Lung microvascular endothelial cell (primary cell): ENCODE measurements around the gene SLC25A19. TPM values are rescaled to one million over a fixed set of nuclear protein-coding genes. Genes with fewer than 3 reads are reported as not detected.

Experiments used
- DNase-seq, 2 donors: peaks; one replicate each; pipeline versions ENCODE4 v3.0.0 to v3.0.0-alpha.2; 2010; ENCODE audit warnings: low read depth in 2 of 2
- total RNA-seq: library from RNA; depleted of rRNA; stranded (reverse); fragments of >200 nt; gene quantifications from 2 replicates; pipeline ENCODE4 v1.2.1, GENCODE V29; 2014

The SLC25A19 gene
- 3.9 and 6.5 TPM in 2 replicates for total RNA-seq

DNA sequence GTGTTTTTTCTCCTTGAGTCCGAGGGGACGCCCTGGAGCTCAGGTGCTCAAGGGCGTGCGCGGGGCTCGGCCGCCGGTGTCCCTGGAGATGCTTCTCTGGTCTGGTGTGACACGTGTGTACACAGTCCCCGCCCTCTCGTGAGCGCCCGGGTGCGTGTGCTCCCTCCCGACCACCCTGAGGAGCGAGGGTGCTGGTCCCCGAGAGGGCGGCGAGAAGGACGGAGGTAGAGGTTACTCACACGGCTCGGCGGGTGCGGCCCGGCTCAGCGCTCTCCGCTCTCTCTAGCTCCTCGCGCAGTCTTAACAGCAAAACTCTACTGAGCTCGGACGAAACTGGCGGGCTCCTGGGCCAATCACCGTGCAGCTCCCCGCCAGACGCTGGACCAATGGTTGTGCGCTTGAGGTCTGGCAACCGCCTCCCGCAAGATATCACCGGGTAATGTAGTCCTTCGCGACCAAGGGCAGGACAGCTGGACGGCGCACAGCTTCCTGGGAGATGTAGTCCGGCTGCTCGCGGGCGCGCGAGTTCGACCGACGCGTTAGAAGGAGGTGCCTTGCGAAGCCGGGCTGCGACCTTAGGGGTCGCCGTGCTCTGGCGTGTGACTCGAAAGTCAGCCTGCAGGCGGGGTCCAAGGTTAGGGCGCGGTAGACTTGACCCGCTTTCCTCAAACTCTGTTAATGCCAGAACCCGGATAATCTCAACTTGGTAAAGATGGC, at the start of gene SLC25A19:
Gene SLC25A19, minus strand, starts transcription at position 319 of the 717 bp plus-strand sequence. CDS start 2,669 bp downstream, outside the sequence.
- DNase-seq: peak; percentile 99

DNA sequence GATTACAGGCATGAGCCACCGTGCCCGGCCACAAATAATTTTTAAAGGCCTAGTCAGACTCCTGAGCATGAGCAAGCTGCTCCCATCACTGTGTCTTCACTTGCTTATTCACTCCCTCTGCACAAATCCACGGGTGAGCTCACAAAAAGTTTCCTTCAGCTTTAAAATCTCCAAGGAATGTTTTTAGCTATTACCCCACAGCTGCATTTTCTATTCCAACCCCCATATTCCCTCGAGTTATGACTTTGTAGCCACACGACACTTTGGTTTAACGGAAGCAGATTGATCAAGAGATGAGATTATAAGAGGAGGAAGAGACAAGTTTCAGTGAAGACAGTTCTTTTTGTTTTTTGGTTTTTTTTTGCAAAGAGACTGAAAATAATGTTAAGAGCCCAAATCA, 49.1 kb upstream of the SLC25A19 start:
- no peak for DNase-seq

DNA sequence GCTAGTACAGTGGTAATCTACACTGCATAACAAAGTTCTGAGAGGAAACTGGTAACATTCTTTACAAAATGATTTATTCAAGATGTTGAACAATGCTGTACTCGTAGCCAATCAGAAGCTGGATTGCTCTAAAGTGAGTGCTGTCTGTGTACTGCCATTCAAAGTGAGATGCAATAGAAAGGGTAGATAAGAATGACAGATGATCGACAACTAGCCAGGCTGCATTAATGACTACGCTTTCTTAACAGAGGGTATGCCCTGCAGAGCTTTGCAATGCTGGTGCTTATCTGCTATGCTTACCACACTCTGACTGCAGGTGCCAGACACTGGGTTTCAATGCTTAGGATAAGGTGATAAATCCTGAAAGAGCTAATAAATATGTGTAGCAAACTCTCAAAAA, 46.1 kb upstream of the SLC25A19 start:
- no peak for DNase-seq

DNA sequence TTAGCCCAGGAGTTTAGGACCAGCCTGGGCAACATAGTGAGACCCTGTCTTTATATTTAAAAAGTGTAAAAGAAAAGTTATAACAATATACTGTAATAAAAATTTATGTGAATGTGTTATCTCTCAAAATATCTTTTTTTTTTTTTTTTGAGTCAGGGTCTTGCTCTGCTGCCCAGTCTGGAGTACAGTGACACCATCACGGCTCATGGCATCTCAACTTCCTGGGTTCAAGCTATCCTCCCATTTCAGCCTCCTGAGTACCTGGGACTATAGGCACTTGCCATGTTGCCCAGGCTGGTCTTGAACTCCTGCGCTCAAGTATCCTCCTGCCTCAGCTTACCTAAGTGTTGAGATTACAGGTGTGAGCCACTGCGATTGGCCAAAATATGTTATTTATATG, 45.5 kb upstream of the SLC25A19 start:
- DNase-seq: no peak

DNA sequence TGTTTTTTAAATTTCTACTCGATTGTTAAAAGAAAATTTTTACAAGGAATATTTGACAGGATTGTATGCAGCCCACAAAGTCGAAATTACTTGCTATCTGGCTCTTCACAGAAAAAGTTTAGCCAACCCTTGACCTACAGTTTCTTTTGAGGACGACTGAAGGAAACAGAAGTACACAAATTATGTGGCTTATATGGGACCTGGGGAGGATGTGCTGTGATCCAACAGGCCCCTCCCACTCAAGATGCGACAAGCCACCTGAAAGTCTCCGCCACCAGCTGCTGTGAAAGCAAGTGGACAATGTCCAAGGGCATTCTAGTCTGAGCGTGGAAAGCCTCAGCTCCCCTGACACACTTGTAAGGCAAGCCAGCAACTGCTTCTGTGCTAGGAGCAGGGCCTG, 42.4 kb upstream of the SLC25A19 start:
- DNase-seq: no peak

DNA sequence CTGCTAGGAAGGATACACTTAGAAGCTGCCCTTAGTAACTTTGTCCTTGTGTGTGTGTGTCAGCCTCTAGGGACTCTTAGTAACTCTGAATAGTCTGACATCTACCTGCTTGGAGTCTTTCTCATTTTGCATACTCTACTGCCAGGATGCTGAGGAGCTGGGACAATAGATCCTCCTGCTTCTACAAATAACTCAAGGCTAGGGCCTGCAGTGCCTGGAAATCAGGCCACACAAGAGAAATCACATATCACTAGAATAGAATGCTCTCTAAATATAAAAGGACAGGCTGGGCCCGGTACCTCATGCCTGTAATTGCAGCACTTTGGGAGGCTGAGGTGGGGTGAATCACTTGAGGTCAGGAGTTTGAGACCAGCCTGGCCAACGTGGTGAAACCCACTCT, 38.5 kb upstream of the SLC25A19 start:
- no peak for DNase-seq

DNA sequence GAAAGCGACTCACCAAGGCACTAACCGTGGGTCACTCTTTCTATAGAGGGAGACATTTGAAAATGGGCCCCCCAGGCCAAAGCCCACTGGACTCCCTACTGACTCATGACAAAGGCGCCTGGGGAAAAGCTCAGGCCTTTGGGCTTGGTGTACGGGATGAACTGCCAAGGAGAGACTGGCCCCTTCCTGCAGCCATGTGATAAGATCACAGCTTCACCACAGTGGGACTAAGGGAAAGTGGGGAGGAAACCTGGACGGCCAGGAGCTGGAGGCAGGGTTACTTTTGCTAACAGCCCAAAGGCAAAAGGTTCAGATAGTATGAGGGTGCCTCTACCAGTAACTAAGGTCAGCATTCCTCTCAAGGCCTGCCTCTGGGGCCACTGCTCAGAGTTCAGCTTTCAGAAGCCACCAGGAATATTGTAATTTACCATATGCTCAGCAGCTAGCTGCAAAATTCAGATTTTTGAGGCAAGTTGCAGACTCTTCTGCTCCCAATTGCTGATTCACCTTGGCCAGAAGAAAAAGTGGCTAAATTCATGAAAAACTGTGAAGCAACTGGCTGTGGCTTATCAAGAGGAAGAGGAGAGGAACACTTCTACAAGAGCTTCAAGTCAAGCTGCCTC, 37.1 kb upstream of the SLC25A19 start:
- DNase-seq: peak in 1 of 2 donors; percentile 68

DNA sequence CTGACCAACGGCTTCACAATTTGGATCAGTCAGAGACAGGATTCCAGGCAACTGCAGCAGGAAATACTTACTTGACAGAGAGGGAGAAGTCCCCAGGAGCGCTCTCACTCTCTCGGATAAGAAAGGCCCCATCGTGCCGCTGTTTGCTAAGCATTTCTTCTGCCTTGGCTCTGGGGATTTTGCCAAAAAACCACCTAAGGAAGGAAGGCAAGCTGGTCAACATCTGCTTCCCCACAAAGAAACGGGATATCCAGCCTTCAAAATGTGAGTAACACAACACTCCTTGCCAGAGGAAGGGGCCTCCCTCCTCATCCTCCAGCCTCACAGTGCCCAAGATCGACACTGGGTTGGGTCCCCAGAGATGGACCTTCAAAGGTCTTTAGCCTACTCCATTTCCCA, 36.6 kb upstream of the SLC25A19 start:
- peak; percentile 32 to 91 for DNase-seq

DNA sequence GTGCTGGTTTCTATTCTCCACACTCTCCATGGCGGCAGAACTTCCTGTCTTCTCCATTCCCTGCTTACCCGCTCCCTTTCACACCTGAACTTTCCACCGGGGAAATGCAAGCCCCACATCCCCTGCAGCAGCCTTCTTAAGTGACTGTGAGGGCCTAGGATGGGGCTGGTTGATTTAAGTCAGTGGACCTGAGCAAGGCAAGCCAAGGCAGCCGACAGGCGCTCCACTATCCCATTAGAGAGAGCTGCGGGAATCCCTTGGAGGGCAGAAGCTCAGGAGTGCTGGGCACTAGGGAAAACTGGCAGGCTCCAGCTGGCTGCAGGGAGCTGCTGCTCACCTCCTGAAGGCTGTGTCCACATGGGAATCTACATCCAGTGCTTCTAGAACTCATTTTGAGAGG, 36.1 kb upstream of the SLC25A19 start:
- peak in 1 of 2 donors; percentile 15 for DNase-seq

DNA sequence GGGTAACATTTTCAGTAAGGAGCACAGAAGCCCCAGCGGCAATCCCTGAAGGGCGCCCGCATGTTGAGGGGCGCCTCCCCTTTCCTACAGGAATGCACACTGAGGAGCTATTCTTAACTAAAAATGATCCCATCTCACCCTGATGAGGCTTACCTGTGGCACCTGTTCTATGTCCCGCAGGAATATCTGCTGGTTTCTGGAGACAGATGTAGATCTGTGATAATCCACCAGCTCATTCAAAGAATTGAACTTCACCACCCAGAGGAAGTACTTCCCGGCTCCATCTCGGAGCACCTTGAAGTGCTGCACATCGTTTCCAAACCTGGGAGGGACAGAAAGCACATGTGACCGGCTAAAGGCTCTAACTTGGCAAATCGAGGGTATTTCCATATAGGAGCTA, 32.3 kb upstream of the SLC25A19 start:
- DNase-seq: no peak

DNA sequence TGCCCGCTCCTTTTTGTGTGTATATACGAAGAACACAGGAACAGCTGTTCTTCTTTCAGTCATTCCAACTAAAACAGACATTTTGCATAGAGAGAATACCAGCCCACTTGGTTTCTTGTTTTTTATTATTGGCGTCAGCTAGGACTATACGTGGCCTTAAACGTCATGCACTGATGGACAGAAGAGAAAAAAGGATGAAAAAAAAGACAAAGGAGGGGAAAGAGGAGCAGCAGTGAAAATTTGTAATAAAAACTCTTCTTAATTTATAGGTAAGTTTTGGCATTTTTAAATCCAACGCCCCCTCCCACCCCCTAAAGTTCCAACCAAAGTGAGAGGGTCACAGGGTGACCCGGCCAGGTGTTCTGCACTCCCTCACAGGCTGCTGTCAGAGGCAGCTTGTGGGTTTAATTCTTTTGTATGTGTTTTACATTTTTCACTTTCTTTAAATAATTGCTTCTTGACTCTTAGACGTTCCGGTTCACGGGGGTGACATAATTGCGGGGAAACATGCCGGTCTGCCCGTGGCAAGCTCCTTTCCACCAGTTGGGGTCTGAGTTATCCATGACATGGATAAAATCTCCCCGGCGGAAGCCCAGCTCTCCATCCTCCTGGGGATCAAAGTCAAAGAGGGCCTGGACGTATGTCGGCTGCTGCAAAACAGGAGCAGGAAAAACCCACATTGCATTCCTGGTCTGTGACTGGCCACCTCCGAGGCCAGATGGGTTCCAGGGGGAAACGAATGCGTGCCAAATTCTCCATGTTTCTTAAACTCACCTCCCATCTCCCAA, 30.9 kb upstream of the SLC25A19 start:
- DNase-seq: no peak

DNA sequence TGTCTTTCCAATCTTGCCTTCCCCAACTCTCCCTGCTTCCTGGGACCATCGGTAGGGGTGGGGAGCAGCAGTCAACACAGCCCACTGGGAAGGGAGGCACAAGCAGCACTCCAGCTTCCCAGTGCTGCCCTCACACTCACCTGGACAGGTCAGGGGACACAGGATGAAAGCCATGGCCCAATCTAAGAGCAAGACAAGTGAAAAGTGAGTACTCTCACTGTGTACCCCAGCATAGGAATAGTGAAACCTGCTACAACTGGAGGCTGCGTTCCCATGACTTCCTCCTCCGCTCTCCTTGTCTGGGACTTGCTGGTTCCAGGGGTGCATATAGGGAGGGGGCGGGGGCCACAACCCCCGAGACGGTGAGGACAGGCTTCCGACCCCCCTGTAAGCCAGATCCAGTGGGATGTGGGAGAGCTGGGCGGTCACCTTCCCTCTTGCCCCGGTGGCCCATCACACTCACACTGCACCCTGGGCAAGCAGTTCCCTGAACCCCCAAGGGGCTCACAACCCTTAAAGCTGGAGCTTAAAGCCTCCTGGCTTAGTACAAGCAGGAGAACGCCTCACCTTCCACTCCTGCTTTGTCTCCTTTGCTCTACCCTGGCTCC, 29.5 kb upstream of the SLC25A19 start:
- DNase-seq: no peak

DNA sequence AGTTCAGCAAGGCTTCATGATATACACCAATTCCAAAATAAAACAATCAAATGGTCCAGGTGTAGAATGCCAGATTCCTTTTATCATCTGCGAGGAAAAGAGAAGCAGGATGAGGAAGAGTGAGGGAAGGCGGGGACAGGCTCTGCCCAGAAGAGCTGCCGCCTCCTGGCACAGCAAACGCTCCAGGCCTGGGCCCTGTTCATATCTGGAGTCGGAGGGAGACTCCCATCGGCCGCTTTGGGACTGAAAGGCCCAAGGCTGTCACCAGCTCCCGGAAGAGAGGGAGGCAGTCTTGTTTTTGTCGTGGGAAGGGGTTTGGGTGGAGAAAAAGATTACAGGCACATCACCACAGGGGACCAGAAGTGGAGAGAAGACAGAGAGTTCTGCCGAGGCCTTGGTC, 29.0 kb upstream of the SLC25A19 start:
- no peak for DNase-seq

DNA sequence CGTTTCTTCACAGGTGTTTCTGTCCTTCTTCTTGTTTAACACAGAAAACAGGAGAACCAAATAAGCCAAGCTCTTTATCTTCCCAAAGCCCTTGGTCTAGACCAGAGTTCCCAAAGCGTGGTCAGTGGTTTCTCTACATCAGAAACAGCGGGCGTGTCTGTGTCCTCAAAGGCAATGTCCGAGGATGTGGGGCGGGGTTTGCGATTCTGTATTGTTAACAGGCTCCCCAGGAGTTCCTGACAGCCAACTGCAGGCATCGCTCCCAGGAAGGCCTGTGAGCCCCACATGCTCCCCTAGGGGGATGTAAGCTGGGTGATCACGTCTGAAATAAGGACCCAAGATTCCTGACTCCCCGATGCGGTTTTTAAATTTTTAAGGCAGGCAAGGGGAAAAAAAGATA, 28.4 kb upstream of the SLC25A19 start:
- DNase-seq: no peak

DNA sequence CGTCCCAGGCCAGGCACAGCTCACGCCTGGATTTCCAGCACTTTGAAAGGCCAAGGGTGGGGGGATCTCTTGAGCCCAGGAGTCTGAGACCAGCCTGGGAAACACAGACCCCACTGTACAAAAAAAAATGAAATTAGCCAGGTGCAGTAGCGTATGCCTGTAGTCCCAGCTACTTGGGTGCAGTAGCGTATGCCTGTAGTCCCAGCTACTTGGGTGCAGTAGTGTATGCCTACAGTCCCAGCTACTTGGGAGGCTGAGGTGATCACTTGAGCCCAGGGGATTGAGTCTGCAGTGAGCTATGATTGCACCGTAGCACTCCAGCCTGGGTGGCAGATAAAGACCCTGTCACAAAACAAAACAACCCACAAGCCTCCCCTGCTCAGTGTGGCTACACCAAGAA, 27.0 kb upstream of the SLC25A19 start:
- DNase-seq: no peak

DNA sequence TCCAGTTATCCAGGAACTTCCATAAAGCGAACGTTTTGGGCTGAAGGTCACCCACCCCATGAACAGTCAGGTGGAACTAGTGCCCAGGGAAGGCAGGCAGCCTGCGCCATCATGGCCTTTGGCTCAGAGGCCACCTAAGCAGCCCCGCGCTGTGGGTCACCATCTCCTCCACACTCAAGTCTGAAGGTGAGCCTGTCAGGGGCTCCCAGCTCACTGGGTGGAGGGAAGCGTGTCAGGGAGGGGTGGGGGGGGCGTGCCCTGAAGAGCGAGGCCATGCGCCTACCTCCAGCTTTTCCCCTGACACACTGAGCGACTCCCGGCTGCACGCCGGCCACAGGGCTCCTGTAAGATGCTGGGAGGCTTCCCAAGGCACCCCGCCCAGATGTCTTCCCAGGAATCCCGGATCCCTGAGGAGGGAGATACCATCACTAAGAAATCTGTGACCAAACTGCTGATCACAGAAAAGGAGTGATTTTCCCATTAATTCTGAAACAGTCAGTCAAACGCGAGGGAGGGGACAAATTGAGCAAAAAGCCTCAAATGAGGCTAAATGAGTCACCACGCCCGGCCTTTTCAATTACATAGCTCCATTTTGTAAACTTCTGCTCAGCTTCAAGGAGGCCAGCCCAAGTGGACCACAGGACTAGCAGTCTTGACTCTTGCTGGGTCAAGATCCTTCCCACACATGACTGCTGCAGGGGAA, 26.5 kb upstream of the SLC25A19 start:
- DNase-seq: no peak

DNA sequence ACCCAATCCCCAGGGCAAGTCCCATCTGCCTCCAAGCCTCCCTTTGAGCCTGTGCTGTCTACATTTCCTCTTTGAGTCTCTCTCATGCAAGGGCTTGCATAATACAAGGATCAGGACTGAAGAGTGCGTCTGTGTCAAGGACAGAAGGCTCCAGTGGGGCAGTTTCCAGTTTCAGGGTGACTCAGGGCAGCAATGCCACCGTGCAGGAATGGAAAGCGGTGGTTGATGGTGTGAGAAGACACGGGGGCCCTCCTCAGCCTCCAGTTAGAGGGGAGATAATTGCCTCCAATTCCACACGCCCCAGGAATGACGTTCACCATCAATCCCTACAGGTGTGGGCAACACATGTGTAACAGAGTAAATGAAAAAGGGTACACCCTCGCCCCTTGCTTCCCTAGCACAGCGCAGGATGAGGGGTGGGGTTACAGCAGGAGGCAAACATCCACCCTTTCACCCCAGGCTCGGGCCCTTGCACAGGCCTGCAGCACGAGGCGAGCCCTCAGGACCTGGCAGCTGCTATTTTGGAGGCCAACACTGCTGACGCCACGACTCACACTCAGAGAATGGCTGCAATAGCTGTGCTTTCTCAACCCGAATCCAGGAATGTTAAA, 24.8 kb upstream of the SLC25A19 start:
- no peak for DNase-seq

DNA sequence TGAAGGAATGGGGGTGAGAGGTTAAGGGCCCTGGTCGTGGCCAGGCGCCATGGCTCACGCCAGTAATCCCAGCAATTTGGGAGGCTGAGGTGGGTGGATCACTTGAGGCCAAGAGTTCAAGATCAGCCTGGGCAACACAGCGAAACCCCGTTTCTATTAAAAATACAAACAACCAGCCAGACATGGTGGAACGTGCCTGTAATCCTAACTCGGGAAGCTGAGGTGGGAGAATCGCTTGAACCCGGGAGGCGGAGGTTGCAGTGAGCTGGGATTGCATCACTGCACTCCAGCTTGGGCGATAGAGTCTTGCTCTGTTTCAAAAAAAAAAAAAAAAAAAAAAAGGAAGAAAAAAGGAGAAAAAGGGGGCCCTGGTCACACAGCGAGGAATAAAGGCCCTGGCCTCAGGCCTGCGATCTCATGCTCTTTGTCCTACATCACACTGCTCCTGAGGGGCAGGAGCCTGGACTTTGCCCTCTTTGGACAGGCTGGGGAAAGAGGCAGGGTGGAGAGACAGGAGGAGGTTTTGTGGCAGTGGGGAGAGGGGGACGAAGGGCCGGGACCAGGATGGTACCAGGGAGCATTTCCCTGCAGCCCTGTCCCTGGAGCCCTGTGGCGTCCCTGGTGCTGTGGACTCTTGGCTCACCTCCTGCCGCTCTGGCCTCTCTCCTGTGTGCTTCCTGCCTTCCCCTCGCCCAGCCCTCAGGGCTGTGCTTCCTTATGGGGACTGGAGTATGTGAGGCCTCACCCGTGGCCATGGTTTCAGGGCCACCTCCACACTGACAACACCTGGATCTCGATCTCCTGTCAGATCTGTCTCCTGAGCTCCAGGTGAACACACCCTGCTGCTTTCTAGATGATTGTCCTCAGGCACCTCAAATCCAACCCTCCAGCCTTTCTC, 19.7 kb upstream of the SLC25A19 start:
- DNase-seq: peak in 1 of 2 donors; percentile 17

DNA sequence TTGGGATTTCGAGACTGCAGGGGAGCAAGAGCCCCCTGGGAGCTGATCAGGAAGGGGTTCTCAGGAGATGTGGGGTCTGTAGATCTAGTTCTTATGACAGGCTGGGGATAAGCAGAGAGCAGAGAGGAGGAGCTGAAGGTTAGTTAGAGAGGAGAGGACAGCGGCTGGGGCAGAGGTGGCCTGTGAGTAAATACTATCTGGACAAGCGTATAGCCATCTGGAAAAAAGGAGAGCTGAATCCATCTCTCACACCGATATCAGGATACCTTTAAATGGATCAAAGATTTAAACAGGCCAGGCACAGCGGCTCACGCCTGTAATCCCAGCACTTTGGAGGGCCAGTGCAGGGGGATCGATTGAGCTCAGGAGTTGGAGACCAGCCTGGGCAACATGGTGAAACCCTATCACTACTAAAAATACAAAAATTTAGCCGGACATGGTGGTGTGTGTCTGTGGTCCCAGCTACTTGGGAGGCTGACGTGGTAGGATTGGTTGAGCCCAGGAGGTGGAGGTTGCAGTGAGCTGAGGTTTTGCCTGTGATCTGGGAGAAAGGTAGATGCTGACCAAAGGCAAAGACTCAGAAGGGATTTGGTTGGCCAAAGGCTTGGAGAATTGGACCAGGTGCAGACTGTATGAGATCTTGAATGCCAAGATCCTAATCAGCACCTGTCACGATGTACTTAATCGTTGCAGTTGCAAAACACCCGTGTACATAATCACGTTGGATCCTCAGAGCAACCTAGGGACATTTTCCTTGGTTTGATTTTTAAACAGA, 18.9 kb upstream of the SLC25A19 start:
- DNase-seq: no peak
